GM18508 (cell line): Measurements from ENCODE around the gene EXOC7.

Experiments used
- ATAC-seq: cut with Tn5 transposase; IDR thresholded peaks from one replicate; pipeline ENCODE4 v1.9.1; 2021; ENCODE audit warnings: moderate number of reproducible peaks; ENCODE audit not compliant: insufficient read depth, unreplicated experiment

The EXOC7 gene

DNA sequence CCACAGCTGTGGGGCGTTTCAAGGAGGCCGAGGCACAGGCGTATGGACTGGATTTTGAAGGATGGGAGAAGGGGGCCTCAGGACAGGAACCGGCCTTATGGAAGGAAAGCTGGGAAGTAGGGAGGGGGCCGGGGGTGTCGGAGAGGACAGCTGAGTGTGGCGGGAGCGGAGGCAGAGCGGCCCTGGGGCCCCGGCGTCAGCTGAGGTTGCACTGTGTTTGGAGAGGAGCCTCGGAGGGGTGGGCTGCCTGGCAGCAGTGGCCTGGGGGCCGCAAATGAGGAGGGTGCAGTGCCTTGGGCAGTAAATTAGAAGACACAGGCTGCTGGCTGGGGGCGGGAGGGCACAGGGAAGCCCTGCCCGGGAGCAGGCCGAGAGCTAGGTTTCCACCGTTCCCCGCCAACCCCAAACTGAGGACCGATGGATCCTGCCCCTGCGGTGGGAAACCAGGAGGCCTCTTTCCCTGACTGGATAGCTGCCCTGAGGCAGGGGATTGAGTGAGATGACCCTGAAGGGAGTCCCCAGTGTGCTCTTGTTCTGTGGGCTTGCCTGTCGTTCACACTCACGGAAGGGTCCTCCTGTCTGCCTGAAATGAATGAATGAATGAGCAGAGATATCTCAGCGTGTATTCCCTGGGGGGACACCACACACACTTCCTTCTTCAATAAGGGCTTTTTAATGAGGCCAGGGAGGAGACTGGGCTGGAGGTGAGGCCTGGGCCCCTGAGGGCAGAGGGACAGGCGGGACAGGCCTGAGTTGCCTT is 19.0 kb upstream of the EXOC7 start:
- ATAC-seq, result no peak

DNA sequence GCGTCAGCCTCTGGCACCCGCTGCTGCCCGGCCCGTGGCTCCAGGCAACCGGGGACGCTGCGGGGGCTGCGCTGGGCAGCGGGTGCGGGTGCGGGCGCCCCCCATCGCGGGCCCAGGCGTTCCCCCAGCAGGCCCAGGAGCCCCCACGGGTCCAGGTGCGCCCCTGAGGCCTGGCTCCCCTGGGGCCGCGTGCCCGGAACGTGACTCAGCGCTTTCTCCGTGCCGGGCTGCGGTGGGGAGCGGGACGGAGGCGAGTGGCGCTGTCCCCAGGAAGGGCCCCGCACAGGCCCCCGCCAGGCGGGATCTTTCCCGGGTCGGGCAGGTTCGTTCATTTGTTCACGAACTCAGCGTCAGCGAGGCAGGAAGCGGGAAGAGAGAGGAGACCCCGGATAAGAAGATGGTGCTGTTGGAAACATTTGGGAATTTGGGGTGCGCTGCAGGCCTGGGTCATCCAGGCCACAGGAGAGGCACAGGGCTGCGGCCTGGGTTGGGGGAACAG is 18.4 kb upstream of the EXOC7 start:
- no peak for ATAC-seq

DNA sequence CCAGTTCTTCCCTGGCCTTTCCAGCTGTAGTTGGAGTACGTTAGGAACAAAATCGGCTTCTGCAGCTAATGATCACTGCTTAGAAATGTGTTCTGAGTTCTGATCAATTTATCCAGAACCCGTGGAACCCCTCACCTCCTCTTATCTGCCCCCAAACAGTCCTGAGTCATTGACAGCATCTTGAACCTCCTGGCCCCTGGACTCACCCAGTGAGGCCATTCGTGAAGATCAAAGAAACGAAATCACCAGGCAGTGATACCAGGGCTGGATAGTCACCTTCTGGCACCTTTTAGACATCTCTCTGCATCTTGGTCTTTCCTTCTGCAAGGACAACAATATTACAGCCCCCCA is 17.0 kb upstream of the EXOC7 start:
- ATAC-seq, result no peak

DNA sequence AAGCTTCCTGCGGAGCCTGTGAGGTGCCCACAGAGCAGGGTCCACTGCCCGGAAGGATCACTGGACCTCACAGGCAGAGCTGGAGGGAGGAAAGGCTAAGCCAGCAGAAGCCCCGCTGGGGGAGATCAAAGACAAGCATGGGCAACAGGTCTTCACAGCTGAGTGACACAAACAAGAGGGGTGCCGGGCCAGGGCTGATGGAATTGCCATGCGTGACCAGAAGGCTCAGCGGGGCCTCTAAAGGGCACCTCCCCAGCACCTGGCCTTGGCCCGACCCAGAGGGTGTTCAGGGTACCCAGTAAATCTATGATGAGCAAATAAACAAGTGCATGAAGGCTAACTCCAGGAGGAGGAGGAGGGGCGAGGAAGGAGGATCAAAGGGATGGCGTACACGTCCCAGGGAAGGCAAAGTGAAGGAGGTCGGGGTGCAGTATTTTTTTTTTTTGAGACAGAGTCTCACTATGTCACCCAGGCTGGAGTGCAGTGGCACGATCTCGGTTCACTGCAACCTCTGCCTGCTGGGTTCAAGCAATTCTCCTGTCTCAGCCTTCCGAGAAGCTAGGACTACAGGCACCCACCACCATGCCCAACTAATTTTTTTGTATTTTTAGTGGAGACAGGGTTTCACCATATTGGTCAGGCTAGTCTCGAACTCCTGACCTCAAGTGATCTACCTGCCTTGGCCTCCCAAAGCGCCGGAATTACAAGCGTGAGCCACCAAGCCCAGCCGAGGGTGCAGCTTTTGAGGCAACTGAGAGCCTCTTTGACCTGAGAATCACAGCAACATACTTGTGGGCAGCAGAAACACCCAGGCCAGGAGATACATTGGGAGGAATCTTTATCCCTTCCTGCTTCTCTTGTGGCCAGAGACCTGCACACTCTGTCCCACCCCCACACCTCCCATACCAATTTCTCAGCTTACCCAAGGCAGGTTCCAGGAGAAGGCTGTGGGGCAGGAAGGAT is 16.1 kb upstream of the EXOC7 start:
- no peak for ATAC-seq

DNA sequence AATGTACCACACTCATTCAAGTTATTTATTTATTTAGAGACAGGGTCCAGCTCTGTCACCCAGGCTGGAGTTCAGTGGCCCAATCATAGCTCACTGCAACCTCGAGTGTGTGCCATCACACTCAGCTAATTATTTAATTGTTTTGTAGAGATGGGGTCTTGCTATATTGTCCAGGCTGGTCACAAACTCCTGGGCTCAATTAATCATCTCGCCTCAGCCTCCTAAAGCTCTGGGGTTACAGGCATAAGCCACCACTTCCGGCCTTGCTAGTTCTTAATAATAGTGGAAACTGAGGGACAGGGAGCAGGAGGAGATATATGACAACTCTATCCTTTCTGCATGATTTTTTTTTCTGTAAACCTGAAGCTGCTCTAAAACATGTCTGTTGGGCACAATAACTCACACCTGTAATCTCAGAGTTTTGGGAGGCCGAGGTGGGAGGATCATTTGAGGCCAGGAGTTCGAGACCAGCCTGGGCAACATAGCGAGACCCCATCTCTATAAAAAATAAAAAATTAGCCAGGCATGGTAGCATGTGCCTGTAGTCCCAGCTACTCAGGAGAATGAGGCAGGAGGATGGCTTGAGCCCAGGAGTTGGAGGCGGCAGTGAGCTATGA is 11.7 kb upstream of the EXOC7 start:
- no peak for ATAC-seq

DNA sequence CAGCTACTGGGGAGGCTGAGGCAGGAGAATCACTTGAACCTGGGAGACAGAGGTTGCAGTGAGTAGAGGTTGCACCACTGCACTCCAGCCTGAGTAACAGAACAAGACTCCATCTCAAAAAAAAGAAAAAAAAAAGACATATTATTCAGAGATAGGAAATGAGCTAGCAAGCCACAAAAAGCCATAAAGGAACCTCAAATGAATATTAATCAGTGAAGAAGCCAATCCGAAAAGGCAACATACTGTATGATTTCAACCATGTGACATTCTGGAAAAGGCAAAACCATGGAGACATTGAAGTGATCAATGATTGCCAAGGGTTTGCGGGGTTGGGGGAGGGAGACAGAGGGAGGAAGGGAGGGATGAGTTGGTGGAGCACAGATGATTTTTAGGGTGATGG is 8.4 kb upstream of the EXOC7 start:
- ATAC-seq, result no peak

DNA sequence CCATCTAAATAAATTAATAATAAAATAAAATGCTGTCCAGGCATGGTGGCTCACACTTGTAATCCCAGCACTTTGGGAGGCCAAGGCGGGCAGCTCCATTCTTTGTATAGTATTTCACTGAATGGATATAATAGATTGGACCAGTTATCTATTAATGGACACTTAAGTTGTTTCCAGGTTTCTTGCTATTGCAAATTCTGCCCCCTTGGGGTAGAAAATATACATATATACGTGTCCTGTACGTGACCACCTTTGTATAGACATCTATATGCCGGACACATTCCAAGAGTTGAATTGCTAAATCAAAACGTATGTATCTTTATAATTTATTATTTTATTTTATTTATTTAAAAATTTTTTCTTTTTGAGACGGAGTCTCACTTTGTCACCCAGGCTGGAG is 3.9 kb upstream of the EXOC7 start:
- no peak for ATAC-seq

DNA sequence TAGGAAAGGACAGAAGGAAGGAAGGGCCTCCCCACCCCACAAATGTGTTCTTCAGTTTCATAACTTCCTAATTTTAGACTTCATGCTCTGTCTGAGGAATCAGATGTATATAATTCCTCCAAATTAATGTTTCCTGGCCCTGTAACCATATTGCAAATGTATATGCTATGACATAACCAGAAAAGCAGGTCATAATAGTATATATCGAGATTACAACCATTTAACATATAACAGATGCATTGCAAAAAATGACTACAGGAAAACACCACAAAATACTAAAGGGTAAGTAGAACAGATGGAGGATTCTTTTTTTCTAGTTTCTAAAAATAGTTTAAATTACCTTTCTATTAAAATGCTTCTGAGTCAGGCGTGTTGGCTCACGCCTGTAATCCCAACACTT is 3.1 kb upstream of the EXOC7 start:
- no peak for ATAC-seq

DNA sequence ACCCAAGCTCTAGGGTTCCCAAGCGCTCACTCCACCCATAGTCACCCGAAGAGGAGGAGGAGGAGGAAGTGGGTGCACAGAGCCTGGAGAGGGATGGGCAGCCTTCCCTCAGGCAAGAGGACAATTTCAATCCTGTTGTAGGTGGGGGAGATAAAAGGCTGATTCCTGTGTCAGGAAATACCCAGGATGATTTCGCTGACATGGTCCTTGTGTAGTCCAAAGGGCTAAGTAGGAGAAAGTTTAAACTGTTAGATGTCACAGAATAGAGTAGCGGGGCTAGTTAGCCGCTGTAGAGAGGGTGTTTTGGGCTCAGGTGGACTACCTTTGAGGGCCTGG is 1.3 kb upstream of the EXOC7 start:
- no peak for ATAC-seq

DNA sequence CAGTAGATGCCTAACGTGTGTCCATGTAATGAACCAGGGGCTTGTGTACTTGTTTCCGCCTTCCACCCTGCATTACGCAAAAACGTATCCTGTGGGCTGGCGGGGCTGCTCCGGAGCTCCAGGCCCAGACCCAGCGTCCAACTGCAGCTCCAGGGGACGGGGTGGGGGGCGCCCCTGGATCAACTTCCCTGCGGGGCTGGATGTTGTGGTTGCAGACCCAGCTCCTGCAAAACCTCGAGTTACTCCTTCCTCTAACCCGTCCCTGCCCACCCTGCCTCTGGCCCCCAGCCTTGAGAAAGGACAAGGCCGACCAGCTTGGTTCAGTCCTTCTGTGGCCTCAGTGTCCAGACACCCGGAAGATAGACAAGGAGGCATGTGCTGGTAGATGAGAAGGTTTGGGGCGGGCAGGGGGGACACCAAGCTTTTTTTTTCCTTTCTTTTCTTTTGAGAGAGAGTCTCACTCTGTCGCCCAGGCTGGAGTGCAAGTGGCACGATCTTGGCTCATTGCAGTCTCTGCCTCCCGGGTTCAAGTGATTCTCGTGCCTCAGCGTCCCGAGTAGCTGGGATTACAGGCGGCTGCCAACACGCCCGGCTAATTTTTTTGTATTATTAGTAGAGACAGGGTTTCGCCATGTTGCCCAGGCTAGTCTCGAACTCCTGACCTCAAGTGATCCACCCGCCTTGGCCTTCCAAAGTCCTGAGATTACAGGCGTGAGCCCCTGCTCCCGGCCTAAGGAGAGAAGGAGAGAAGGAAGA is 731 bp upstream of the EXOC7 start:
- ATAC-seq, result no peak

DNA sequence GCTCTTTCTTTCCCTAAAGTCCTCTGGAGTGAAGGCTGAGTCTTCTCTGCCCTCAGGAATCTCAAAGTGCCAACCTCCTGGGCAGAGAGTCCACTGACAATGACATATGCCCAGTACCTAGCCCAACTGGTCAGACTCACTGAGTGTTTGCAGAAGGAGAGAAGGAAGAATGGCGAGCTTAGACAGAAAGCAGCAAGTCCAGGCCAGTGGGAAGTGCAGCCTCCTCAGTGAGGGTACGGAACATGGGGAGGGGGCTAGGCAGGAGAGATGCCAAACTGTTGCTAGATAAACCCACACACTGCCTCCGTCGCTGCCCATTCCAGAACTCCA is 678 bp downstream of the EXOC7 start:
- no peak for ATAC-seq

DNA sequence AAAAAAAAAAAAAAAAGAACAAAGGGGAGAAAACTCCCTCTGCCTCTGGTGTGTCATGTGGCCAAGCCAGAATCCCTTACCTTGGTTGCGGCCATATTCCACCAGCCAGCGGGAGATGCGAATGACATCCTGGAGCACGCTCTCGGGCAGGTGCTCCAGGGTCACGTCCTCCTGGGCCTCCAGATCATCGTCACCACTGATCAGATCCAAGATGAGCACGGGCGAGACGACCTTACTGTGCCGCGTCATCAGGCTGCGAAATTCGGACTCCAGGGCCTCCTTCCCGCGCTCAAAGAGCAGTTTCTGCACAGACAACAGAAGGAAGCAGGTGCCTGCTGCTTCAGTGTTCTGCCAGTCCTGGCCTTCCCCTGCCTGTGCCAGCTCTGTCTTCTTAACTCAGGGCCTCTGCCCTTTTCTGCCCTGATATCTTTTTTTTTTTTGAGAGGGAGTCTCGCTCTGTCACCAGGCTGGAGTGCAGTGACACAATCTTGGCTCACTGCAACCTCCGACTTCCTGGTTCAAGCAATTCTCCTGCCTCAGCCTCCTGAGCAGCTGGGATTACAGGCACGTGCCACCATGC is 5.8 kb downstream of the EXOC7 start:
- no peak for ATAC-seq

DNA sequence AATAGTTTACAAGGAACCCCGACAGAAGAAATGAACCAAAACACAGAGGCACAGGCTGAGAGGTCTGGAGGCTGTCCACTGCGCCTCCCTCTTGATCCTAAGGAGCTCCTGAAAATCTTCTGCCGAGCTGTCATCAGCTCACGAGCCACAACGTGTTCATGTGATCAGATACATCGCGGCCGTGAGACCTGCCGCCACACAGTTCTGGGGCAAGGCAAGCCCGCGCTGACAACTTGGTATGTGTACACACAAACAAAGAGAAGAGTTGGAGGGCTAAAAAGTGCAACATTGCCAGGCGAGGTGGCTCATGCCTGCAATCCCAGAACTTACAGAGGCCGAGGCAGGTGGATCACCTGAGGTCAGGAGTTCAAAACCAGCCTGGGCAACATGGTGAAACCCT is 7.6 kb downstream of the EXOC7 start:
- ATAC-seq, result no peak

DNA sequence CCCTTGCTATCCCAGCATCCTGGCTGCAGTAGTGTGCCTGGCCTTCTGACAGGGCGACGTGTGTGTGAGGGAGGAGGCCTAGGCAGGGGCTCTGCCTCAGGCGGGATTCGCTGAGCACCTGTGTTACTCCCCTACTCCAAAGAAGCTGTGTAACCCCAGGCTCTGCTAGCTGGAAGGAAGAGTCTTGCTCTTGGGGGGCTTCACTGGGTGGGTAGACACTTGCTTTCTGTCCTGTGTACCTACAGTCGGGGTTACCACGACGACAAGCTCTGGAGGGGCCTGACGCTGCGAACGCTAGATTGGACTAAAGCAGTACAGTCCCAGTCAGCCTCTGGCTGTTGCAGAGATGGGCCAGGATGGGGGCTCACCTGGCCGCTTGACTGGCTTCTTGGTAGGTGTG is 9.5 kb downstream of the EXOC7 start:
- ATAC-seq, result no peak

DNA sequence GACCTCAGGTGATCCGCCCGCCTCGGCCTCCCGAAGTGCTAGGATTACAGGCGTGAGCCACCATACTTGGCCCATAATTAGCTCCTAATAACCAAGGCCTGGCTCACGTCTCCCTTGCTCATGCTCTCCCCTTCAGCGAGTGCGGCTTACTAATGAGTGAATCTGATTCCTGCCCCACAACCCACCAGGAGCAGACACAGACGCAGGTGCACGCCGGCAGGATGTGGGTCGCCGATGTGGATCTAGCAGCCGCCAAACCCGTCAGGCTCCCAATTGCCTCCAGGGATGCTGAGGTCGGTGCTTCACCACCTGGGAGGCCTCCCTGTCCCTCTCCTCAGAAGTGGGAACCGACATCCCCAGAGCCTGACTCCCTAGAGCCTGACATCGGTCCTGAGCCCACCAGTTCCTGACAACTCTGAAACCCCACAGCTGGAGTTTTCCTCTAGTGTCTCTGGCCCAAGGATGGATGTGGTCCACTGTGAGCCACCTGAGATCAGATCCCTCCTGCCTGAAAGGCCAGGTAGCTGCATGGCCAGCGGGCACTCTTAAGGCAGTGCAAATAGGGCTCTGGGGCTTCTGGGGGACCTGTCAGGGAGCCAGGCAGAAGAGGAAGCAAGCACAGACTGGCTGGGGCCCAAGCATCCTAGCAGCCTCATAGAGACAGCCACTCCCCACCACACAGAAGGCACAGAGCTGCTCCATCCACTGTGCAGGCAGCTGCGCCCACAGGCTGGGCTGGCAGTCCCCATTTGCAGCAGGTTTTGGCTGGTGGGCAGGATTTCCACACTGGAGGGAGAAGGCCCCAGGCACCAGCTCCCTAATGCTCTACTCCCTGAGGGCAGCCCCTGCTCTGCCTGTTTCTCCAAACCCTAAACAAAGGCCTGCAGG is 10.8 kb downstream of the EXOC7 start:
- no peak for ATAC-seq

DNA sequence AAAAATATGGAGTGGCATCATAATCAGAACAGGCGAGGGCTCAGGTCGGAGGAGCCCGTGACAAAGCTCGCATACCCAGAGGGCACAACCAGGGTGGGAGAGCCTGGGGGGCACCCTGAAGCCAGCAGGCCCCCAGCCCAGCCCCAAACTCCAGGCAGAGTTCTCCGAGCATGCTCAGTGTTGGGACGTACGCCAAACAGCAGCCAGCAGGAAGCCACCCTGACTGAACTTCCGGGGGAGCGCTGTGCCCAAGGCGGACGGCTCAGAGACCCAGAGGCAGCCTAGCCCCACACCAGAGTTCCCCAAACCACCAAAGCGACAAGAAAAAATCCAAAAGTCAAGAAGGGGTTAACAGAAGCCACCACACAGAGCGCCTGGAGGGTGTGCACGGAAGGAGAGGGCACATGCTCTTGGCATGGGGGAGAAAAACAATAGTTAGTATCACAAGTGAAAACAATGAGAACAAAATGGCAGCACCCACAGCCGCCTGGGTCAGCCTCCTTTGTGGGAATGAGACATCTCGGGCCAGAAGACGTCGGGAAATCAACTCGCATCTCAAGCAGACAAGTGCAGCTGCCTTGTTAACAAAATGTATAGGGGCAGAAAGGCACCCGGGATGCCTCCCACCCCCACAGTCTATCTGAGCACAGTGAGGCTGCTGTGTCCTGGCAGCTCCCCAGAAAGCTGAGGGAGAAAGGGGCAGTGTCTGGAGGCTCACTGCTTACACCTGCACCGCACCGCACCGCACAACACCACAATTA is 11.9 kb downstream of the EXOC7 start:
- ATAC-seq, result no peak

DNA sequence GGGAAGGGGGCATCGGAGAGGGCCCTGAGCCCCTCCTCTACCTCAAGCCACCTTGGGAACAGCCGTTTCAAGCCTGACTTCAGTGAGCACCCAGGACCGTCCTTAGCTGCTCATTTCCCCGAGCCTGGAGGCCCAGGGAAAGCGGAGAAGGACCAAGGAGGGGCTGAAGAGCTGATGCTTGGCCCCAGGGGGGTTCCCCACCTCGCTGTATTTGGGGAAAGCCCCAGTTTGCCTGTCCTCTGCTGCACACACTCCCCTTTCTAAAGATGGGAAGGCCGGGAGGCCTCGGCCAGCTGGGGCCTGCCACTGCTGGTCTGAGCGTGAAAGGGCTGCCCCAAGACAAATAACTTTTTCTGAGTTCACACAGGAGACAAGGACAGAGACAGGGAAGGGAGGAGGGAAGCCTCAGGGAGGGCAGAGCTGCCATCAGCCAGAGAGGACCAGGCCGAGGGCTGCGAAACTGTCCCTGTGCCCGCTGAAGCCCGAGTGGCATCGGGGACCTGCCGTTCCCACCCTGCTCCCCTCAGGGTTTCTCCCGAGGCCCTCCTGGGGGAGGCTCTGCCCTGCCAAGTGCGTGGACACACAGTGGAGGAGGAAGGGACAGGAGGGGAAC is 13.0 kb downstream of the EXOC7 start:
- no peak for ATAC-seq
